WERI-Rb-1 (cell line): ENCODE data around the gene PPFIA1.

Experiments
- DNase-seq: peaks from one replicate; pipeline ENCODE4 v3.0.0-alpha.2; 2020
- H3K27ac ChIP-seq: fragments of 250-450 bp; sonication (Bioruptor Pico); 2 replicates; pipeline ENCODE4 v1.5.1; 2020; ENCODE audit warnings: mild to moderate bottlenecking, moderate library complexity
- H3K27me3 ChIP-seq: fragments of 250-450 bp; sonication (Bioruptor Pico); 2 replicates; pipeline ENCODE4 v1.5.1; 2021; ENCODE audit warnings: mild to moderate bottlenecking, low read depth, moderate library complexity; ENCODE audit not compliant: insufficient read depth, severe bottlenecking
- H3K36me3 ChIP-seq: fragments of 250-450 bp; sonication (Bioruptor Pico); 2 replicates; pipeline ENCODE4 v1.5.1; 2020; ENCODE audit warnings: mild to moderate bottlenecking, moderate library complexity
- H3K4me3 ChIP-seq: 2 replicates; pipeline ENCODE4 v1.5.1; 2011; ENCODE audit warnings: low read depth, mild to moderate bottlenecking, control low read depth, low read length
- H3K9me3 ChIP-seq: fragments of 250-450 bp; sonication (Bioruptor Pico); 2 replicates; pipeline ENCODE4 v1.5.1; 2021; ENCODE audit warnings: mild to moderate bottlenecking, moderate library complexity; ENCODE audit not compliant: severe bottlenecking
- CTCF ChIP-seq: IDR thresholded peaks from 2 replicates; pipeline ENCODE4 v1.5.1; 2011; ENCODE audit warnings: low read depth, mild to moderate bottlenecking, control low read depth, inconsistent platforms, low read length

Gene PPFIA1

GRCh38 chr11:70367071-70367470 lies 96.6 kb downstream of the PPFIA1 start:
- no peak for TF ChIP-seq CTCF
- no peaks in the 10 kb centered on the region for H3K27me3 ChIP-seq
- H3K36me3 ChIP-seq, result peaks cover 45% of the 10 kb centered on the region
- H3K27ac ChIP-seq, result no peak overlapping the region
- no peak overlapping the region for H3K4me3 ChIP-seq
- no peak for DNase-seq
- no peaks in the 10 kb centered on the region for H3K9me3 ChIP-seq

GRCh38 chr11:70368961-70369360 lies 98.5 kb downstream of the PPFIA1 start:
- Histone ChIP-seq H3K4me3 (no peak overlapping the region), H3K36me3 (peaks cover 45% of the 10 kb centered on the region)

GRCh38 chr11:70371241-70371640 lies 100.8 kb downstream of the PPFIA1 start:
- no peak overlapping the region for H3K27ac ChIP-seq
- TF ChIP-seq CTCF, result no peak
- no peak overlapping the region for H3K4me3 ChIP-seq
- no peak for DNase-seq
- H3K27me3 ChIP-seq, result no peaks in the 10 kb centered on the region
- no peaks in the 10 kb centered on the region for H3K9me3 ChIP-seq
- H3K36me3 ChIP-seq, result peaks cover 42% of the 10 kb centered on the region

More at GRCh38 chr11:70368961-70369360, 98.5 kb downstream of the PPFIA1 start:
- TF ChIP-seq CTCF, result no peak
- no peaks in the 10 kb centered on the region for H3K27me3 ChIP-seq
- H3K27ac ChIP-seq, result no peak overlapping the region
- DNase-seq, result peak; percentile 19
- H3K9me3 ChIP-seq, result no peaks in the 10 kb centered on the region

- Histone ChIP-seq H3K27ac (no peak overlapping the region), H3K27me3 (no peaks in the 10 kb centered on the region), H3K9me3 (no peaks in the 10 kb centered on the region), H3K4me3 (no peak overlapping the region), H3K36me3 (peaks cover 48% of the 10 kb centered on the region)
- no peak for DNase-seq
- no peak for TF ChIP-seq CTCF
These were observed 101.6 kb downstream of the PPFIA1 start for GRCh38 chr11:70372076-70372475.

- Histone ChIP-seq H3K36me3 (peaks cover 69% of the 10 kb centered on the region), H3K4me3 (no peak overlapping the region), H3K9me3 (no peaks in the 10 kb centered on the region), H3K27me3 (no peaks in the 10 kb centered on the region), H3K27ac (no peak overlapping the region)
- DNase-seq, result no peak
- TF ChIP-seq CTCF, result no peak
These were observed 106.1 kb downstream of the PPFIA1 start for GRCh38 chr11:70376621-70377020.

- no peak for TF ChIP-seq CTCF
- no peak overlapping the region for H3K27ac ChIP-seq
These were observed 107.2 kb downstream of the PPFIA1 start for GRCh38 chr11:70377645-70378044.

More at GRCh38 chr11:70377645-70378044, 107.2 kb downstream of the PPFIA1 start:
- peaks cover 72% of the 10 kb centered on the region for H3K36me3 ChIP-seq
- DNase-seq, result no peak
- no peaks in the 10 kb centered on the region for H3K9me3 ChIP-seq
- no peaks in the 10 kb centered on the region for H3K27me3 ChIP-seq
- H3K4me3 ChIP-seq, result no peak overlapping the region
